Activated CD8-positive, alpha-beta memory T cell treated with anti-CD3 and anti-CD28 coated beads, Interleukin-2, amount 50 U/mL, for 48 hours (primary cell): ENCODE data around the gene SOWAHC.
"Not testable (repeated sequence)": the region's sequence is repeated elsewhere in the genome, so short reads cannot be mapped to it uniquely, and the experiment has no call there.

Experiments used
- DNase-seq: peaks from one replicate; pipeline ENCODE4 v3.0.0-alpha.2; 2020

SOWAHC gene

DNA sequence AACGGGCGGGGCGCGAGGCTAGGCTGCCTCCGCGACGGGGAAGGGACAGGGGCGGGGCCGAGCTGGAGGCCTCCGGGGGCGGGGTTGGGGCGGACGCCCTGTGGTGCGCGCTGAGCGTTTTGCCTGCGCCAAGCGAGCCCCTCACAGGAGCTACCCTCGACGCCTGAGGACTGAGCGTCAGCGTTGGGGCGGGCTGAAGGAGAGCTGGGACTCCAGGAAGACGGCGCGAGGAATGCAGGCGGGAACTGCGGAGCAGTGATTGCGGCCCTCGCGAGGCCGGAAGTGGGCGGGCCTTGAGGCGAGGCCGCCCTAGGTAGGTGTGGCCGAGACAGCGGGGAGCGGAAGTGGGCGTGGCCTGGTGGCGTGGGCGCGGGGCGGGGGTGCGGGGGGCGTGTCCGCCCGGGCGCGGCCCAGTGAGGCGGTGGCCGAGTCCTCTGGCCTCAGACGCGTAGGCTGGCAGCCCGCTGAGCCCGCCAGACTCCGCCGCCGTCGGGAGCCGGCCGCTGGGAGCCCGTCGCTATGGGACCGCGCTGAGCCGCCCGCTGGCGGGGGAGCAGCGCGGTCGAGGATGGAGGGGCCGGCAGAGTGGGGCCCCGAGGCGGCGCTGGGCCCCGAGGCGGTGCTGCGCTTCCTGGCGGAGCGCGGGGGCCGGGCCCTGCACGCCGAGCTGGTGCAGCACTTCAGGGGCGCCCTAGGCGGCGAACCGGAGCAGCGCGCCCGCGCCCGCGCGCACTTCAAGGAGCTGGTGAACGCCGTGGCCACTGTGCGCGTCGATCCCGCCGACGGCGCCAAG is at the start of gene SOWAHC, which contains the start of gene SEPTIN10:
Gene SOWAHC (plus strand): TSS at position 443 of the 793 bp plus-strand sequence. CDS start 126 bp downstream, at position 569.
Gene SEPTIN10 (minus strand): TSS at position 45 of the 793 bp plus-strand sequence. CDS start 139 bp downstream, outside the sequence.
- peak; percentile 91 for DNase-seq

GRCh38 chr2:109575373-109575772 is 38.8 kb upstream of the SOWAHC start:
- no peak for DNase-seq

GRCh38 chr2:109577630-109578029 is 36.5 kb upstream of the SOWAHC start:
- not testable (repeated sequence) for DNase-seq

DNA sequence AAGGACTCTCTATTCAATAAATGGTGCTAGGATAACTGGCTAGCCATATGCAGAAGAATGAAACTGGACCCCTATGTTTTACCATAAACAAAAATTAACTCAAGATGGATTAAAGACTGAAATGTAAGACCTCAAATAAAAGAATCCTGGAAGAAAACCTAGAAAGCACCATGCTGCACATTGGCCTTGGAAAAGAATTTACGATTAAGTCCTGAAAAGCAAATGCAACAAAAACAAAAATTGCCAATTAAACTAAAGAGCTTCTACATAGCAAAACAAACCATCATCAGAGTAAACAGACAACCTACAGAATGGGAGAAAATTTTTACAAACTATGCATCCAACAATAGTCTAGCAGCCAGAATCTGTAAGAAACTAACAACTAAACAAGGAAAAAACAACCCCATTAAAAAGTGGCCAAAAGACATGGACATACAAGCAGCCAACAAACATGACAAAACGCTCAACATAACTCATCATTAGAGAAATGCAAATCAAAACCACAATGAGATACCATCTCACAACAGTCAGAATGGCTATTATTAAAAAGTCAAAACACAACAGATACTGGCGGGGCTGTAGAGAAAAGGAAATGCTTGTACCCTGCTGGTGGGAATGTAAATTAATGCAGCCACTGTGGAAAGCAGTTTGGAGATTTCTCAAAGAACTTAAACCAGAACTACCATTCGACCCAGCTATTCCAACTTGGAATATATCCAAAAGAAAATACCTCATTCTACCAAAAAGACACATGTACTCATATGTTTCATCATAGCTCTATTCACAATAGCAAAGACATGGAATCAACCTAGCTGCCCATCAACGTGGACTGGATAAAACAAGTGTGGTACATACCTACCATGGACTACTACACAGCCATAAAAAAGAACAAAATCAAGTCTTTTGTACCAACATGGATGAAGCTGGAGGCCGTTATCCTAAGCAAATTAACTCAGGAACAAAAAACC is 31.0 kb upstream of the SOWAHC start:
- no peak for DNase-seq

GRCh38 chr2:109586687-109587086 is 27.5 kb upstream of the SOWAHC start:
- DNase-seq = no peak

- no peak for DNase-seq
Measured at GRCh38 chr2:109591206-109591605, 23.0 kb upstream of the SOWAHC start.

- DNase-seq = no peak
Measured at GRCh38 chr2:109592905-109593304, 21.3 kb upstream of the SOWAHC start.

- DNase-seq = no peak
Measured at GRCh38 chr2:109594246-109594885, 19.8 kb upstream of the SOWAHC start.

DNA sequence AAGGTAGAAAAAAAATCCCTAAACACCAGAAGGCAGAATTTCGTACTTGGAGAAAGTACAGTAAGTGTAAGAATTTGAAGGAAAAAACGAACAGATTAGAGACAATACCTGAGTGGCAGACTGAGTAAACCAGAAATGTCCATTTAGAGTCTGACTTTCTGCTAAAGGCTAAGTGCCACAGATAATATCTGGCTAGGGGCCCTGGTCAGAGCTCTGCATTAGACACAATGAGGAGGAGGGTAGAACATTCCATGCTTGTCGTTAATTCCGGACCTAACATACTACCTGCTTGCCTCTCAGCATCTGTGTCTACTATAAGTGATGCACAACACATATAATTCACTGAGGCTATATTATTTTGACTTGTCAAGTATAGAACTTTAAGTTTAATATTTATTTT is 18.5 kb upstream of the SOWAHC start:
- no peak for DNase-seq

- no peak for DNase-seq
Measured at GRCh38 chr2:109597283-109597682, 16.9 kb upstream of the SOWAHC start.

DNA sequence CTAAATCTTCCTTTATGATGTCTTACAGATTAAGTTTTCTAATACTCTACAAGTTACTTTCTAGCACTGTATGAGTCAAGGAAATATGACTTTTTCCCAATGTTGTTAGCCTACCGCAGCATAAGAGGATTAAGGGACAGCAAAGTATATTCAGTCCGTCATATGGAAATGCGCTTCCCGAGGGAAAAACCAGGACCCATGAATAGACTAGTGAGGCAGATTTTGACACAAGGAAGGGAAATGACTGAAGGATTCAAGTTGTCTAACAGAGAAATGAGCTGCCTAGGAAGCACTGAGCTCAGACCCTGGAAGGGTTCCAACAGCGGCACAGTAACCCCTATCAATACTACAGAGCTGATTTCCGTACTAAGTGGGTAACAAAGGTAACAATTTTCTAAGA is 12.4 kb upstream of the SOWAHC start:
- no peak for DNase-seq

DNA sequence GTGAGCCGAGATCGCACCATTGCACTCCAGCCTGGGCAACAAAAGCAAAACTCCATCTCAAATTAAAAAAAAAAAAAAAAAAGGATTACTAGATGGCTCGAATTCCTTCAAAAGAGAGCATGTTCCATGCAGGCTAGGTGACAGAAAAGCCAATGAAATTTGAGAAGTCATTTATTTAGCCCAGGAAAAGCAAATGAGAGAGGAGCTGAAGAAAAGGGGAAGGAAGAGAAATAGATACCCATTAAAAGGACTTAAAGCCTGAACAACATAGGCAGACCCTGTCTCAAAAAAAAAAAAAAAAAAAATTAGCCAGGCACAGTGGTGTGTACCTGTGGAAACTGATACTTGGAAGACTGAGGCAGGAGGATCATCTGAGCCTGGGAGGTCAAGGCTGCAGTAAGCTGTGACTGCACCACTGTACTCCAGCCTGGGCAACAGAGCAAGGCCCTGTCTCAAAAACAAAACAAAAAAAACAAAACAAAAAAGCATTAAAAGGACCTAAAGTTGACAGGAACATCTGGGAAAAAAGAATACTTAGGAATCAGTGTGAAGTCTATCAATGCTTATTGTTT is 11.5 kb upstream of the SOWAHC start:
- no peak for DNase-seq

GRCh38 chr2:109604597-109604996 is 9.6 kb upstream of the SOWAHC start:
- no peak for DNase-seq

- DNase-seq = no peak
Measured at GRCh38 chr2:109607766-109608165, 6.4 kb upstream of the SOWAHC start.

DNA sequence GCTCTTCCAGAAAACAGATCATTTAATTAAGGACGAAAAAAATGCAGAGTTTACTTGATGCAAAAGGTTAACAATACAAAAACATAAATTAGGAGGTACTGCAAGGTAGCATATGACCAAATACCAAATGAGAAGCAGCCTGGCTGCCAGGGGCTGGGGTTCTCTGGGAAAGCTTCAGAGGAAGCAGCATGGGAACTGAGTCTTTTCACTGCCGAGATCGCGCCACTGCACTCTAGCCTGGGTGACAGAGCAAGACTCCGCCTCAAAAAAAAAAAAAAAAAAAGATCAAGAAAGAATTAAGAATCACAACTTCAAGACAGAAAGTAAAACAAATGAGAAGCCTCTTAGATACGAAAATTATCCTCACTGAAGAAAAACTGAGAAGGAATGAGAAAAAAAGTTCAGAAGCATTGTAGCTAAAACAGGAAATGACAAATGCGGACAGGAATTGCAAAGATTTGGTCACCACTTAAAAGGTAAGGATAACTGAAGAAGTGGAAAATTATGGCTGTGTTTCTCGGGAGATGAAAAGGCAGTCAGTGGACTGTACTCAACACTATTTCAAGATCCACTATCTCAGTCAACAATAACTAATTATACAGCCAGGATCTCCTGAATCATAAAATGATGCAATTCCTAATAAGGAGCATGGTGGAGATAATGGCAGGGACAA is 4.7 kb upstream of the SOWAHC start:
- DNase-seq = no peak

GRCh38 chr2:109611467-109612095 is 2.6 kb upstream of the SOWAHC start:
- no peak for DNase-seq

GRCh38 chr2:109613081-109613921 is 863 bp upstream of the SOWAHC start:
- DNase-seq = peak; percentile 63

DNA sequence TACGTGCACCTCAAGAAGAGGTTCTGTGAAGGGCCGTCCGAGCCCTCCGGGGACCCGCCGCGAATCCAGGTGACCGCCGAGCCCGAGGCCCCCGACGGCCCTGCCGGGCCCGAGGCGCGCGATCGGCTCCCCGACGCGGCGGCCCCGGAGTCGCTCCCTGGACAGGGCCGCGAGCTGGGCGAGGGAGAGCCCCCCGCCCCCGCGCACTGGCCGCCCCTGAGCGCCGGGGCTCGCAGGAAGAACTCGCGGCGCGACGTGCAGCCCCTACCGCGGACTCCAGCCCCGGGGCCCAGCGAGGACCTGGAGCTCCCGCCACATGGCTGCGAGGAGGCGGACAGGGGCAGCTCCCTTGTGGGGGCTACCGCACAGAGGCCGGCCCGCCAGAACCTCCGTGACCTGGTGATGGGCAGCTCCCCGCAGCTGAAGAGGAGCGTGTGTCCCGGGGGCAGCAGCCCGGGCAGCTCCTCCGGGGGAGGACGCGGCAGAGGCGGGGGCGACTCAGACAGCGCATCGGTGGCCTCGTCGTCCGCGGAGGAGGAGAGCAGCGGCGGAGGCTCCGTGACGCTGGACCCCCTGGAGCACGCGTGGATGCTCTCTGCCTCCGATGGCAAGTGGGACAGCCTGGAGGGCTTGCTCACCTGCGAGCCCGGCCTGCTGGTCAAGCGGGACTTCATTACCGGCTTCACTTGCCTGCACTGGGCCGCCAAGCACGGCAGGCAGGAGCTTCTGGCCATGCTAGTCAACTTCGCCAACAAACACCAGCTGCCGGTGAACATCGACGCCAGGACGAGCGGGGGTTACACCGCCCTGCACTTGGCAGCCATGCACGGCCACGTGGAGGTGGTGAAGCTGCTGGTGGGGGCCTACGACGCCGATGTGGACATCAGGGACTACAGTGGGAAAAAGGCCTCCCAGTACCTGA is 812 bp downstream of the SOWAHC start:
- peak; percentile 53 for DNase-seq

DNA sequence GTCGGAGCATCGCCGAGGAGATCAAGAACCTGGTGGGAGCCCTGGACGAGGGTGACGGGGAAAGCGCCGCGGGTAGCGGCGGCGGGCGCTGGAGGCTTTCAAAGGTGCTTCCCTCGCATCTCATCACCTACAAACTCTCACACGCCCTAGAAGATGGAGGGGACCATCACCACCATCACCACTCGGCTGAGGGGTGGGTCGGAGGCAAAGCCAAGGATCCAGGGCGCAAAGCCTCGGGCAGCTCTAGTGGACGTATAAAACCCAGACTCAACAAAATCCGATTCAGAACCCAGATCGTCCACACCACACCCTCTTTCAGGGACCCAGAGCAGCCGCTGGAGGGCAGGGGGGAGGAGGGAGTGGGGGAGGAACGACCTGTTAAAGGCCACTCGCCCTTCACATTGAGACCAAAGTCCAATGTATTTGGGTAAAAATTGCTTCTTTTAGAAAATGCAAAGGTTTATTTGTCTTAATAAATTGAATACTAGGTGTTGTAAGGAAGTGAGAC is 1.5 kb downstream of the SOWAHC start:
- no peak for DNase-seq
